HepG2 (cell line): ENCODE data around the gene PIP4K2C. TPM values are rescaled to one million over a fixed set of nuclear protein-coding genes. Genes with fewer than 3 reads are reported as not detected.

Source experiments
- ETV6 ChIP-seq: sonication (generic); formaldehyde crosslinking; conservative IDR thresholded peaks from 2 replicates; pipeline ENCODE4 v1.4.0; 2020; ENCODE audit warnings: missing genetic modification reagents
- HDAC1 ChIP-seq: sonication (generic); formaldehyde crosslinking; IDR thresholded peaks from 2 replicates; pipeline ENCODE4 v1.5.1; 2020; ENCODE audit warnings: mild to moderate bottlenecking, missing genetic modification reagents
- IKZF4 ChIP-seq: sonication (generic); formaldehyde crosslinking; IDR thresholded peaks from 2 replicates; pipeline ENCODE4 v1.5.1; 2020; ENCODE audit warnings: borderline replicate concordance, mild to moderate bottlenecking, low read depth, missing genetic modification reagents; ENCODE audit errors: not compliant biosample characterization
- ISX ChIP-seq: sonication (generic); formaldehyde crosslinking; conservative IDR thresholded peaks from 2 replicates; pipeline ENCODE4 v1.5.0; 2020; ENCODE audit warnings: missing genetic modification reagents
- KDM3A ChIP-seq: IDR thresholded peaks from 2 replicates; pipeline ENCODE4 v1.6.1; 2018; ENCODE audit warnings: low read depth, missing compliant biosample characterization
- KLF6 ChIP-seq: IDR thresholded peaks from 2 replicates; pipeline ENCODE4 v1.8.0; 2016; ENCODE audit warnings: missing biosample characterization, missing genetic modification reagents
- MEIS1 ChIP-seq: sonication (generic); formaldehyde crosslinking; IDR thresholded peaks from 2 replicates; pipeline ENCODE4 v1.9.0; 2021; ENCODE audit warnings: mild to moderate bottlenecking, missing genetic modification reagents, moderate library complexity, borderline replicate concordance
- NFYB ChIP-seq: sonication (generic); formaldehyde crosslinking; IDR thresholded peaks from 2 replicates; pipeline ENCODE4 v1.4.0; 2020; ENCODE audit warnings: missing genetic modification reagents
- REL ChIP-seq: sonication (generic); formaldehyde crosslinking; conservative IDR thresholded peaks from 2 replicates; pipeline ENCODE4 v1.8.0; 2022; ENCODE audit warnings: mild to moderate bottlenecking, missing genetic modification reagents, moderate library complexity
- SATB2 ChIP-seq: sonication (generic); formaldehyde crosslinking; IDR thresholded peaks from 2 replicates; pipeline ENCODE4 v1.5.0; 2020; ENCODE audit warnings: missing genetic modification reagents
- SMARCE1 ChIP-seq: fragments of 450-650 bp; IDR thresholded peaks from 2 replicates; pipeline ENCODE4 v1.6.1; 2017; ENCODE audit warnings: borderline replicate concordance
- SRSF9 ChIP-seq: fragments of 200-400 bp; formaldehyde crosslinking; IDR thresholded peaks from 2 replicates; pipeline ENCODE4 v1.6.1; 2018; ENCODE audit warnings: borderline replicate concordance, mild to moderate bottlenecking, low read depth, low read length; ENCODE audit not compliant: insufficient read depth, poor library complexity, severe bottlenecking
- TCF7 ChIP-seq: sonication (generic); IDR thresholded peaks from 2 replicates; pipeline ENCODE4 v1.6.1; 2016; ENCODE audit warnings: antibody characterized with exemption, low read depth
- YEATS2 ChIP-seq: sonication (generic); formaldehyde crosslinking; IDR thresholded peaks from 2 replicates; pipeline ENCODE4 v1.4.0; 2020; ENCODE audit warnings: missing genetic modification reagents, borderline replicate concordance
- ZNF432 ChIP-seq: sonication (generic); formaldehyde crosslinking; IDR thresholded peaks from 2 replicates; pipeline ENCODE4 v1.5.0; 2020; ENCODE audit warnings: missing genetic modification reagents, mild to moderate bottlenecking, borderline replicate concordance
- polyA plus RNA-seq, 8 experiments: library from polyadenylated mRNA; depleted of rRNA in 3 of 8; stranded (reverse) in 7 of 8; unstranded in 1 of 8; fragments of >200 nt; fragmentation: Illumina TruSeq in 4 of 8; extraction: Trizol in 4 of 8; gene quantifications; 2 replicates each; pipeline versions ENCODE4 v1.2.1 to v1.2.3, GENCODE V29; 2011 to 2016; ENCODE audit warnings: low read depth in 4 of 8, missing spikeins in 1 of 8, mixed read lengths in 1 of 8; ENCODE audit not compliant: insufficient read depth in 1 of 8
- total RNA-seq, 5 experiments: library from RNA; depleted of rRNA; stranded (reverse); fragments of >200 nt; fragmentation: Illumina TruSeq; extraction: Trizol; gene quantifications; 2 replicates each; pipeline ENCODE4 v1.2.3, GENCODE V29; 2016; ENCODE audit warnings: low read depth in 1 of 5
- TF ChIP-seq, protein P1 (sequence below): sonication (generic); formaldehyde crosslinking; IDR thresholded peaks from 2 replicates; pipeline ENCODE4 v1.4.0; 2020; ENCODE audit warnings: missing genetic modification reagents, borderline replicate concordance
- TF ChIP-seq, protein P2 (sequence below): sonication (generic); formaldehyde crosslinking; IDR thresholded peaks from 2 replicates; pipeline ENCODE4 v1.5.0; 2020; ENCODE audit warnings: mild to moderate bottlenecking, missing genetic modification reagents
- TF ChIP-seq, protein P3 (sequence below): sonication (generic); formaldehyde crosslinking; IDR thresholded peaks from 2 replicates; pipeline ENCODE4 v1.5.0; 2020; ENCODE audit warnings: mild to moderate bottlenecking, missing genetic modification reagents, borderline replicate concordance

The PIP4K2C gene
- total and polyA plus RNA-seq, 2 of the 13 experiments (the other 11 are each of a cell fraction or from before 2014, with no cell fraction given): 23.3 to 26.4 TPM

DNA sequence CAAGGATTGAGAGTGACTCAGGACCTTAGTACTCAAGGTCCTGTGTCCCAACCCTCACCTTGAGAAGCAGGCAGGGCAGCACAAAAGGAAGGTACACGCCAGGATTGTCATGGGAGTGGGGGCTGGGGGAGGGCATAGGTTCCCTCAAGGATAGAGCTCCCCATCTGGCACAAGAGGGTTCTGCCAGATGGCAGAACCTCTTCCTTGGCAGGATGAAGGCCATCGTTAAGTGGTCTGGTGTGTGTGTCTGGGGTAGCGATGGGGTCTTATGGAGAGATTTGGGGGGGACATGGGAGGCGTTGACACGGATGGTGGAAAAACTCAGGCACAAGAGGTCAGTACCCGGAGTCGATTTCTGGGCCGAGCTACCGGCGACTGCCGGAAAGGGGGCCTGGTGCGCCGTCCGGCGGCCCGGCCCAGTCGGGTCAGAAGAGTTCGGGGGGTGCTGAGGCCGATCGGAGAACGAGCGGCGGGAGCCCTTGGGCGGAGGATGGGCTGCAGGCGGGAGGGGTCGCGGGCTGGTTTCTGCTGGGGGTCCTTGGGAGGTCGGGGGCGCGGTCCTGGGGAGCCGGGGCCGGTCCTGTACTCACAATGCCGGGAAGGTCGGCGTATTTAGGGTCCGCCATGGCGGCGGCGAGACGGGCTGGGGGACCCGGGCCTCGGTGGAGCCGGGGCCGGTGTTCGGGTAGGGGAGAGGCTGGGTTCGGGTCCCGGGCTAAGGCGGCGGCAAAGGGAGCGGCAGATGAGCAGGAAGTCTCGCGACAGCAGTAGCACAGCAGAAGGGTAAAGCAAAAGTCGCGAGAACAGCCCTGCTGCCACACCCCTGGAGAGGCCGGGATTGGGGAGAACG is 44.3 kb upstream of the PIP4K2C start, which contains the start of gene DCTN2 (continued):
- TF ChIP-seq, protein P1, sequence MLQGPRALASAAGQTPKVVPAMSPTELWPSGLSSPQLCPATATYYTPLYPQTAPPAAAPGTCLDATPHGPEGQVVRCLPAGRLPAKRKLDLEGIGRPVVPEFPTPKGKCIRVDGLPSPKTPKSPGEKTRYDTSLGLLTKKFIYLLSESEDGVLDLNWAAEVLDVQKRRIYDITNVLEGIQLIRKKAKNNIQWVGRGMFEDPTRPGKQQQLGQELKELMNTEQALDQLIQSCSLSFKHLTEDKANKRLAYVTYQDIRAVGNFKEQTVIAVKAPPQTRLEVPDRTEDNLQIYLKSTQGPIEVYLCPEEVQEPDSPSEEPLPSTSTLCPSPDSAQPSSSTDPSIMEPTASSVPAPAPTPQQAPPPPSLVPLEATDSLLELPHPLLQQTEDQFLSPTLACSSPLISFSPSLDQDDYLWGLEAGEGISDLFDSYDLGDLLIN: no peak
- no peak for TF ChIP-seq TCF7
- peak; percentile 81 for TF ChIP-seq YEATS2
- no peak for TF ChIP-seq ISX
- TF ChIP-seq IKZF4 (CRISPR knock-in tag): no peak
- TF ChIP-seq SMARCE1: no peak
- no peak for TF ChIP-seq ZNF432 (CRISPR knock-in tag)
- TF ChIP-seq KLF6 (CRISPR knock-in tag): no peak; the same call in 1 of the 2 replicates
- TF ChIP-seq, protein P2, sequence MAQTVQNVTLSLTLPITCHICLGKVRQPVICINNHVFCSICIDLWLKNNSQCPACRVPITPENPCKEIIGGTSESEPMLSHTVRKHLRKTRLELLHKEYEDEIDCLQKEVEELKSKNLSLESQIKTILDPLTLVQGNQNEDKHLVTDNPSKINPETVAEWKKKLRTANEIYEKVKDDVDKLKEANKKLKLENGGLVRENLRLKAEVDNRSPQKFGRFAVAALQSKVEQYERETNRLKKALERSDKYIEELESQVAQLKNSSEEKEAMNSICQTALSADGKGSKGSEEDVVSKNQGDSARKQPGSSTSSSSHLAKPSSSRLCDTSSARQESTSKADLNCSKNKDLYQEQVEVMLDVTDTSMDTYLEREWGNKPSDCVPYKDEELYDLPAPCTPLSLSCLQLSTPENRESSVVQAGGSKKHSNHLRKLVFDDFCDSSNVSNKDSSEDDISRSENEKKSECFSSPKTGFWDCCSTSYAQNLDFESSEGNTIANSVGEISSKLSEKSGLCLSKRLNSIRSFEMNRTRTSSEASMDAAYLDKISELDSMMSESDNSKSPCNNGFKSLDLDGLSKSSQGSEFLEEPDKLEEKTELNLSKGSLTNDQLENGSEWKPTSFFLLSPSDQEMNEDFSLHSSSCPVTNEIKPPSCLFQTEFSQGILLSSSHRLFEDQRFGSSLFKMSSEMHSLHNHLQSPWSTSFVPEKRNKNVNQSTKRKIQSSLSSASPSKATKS: no peak
- peak; percentile 66 for TF ChIP-seq NFYB (CRISPR knock-in tag)
- TF ChIP-seq MEIS1 (CRISPR knock-in tag): no peak; the same call in 1 of the 2 replicates
- TF ChIP-seq ETV6 (CRISPR knock-in tag): no peak
- TF ChIP-seq REL: no peak
- no peak for TF ChIP-seq KDM3A
- no peak for TF ChIP-seq HDAC1 (CRISPR knock-in tag)
- TF ChIP-seq SRSF9: no peak
- TF ChIP-seq, protein P3, sequence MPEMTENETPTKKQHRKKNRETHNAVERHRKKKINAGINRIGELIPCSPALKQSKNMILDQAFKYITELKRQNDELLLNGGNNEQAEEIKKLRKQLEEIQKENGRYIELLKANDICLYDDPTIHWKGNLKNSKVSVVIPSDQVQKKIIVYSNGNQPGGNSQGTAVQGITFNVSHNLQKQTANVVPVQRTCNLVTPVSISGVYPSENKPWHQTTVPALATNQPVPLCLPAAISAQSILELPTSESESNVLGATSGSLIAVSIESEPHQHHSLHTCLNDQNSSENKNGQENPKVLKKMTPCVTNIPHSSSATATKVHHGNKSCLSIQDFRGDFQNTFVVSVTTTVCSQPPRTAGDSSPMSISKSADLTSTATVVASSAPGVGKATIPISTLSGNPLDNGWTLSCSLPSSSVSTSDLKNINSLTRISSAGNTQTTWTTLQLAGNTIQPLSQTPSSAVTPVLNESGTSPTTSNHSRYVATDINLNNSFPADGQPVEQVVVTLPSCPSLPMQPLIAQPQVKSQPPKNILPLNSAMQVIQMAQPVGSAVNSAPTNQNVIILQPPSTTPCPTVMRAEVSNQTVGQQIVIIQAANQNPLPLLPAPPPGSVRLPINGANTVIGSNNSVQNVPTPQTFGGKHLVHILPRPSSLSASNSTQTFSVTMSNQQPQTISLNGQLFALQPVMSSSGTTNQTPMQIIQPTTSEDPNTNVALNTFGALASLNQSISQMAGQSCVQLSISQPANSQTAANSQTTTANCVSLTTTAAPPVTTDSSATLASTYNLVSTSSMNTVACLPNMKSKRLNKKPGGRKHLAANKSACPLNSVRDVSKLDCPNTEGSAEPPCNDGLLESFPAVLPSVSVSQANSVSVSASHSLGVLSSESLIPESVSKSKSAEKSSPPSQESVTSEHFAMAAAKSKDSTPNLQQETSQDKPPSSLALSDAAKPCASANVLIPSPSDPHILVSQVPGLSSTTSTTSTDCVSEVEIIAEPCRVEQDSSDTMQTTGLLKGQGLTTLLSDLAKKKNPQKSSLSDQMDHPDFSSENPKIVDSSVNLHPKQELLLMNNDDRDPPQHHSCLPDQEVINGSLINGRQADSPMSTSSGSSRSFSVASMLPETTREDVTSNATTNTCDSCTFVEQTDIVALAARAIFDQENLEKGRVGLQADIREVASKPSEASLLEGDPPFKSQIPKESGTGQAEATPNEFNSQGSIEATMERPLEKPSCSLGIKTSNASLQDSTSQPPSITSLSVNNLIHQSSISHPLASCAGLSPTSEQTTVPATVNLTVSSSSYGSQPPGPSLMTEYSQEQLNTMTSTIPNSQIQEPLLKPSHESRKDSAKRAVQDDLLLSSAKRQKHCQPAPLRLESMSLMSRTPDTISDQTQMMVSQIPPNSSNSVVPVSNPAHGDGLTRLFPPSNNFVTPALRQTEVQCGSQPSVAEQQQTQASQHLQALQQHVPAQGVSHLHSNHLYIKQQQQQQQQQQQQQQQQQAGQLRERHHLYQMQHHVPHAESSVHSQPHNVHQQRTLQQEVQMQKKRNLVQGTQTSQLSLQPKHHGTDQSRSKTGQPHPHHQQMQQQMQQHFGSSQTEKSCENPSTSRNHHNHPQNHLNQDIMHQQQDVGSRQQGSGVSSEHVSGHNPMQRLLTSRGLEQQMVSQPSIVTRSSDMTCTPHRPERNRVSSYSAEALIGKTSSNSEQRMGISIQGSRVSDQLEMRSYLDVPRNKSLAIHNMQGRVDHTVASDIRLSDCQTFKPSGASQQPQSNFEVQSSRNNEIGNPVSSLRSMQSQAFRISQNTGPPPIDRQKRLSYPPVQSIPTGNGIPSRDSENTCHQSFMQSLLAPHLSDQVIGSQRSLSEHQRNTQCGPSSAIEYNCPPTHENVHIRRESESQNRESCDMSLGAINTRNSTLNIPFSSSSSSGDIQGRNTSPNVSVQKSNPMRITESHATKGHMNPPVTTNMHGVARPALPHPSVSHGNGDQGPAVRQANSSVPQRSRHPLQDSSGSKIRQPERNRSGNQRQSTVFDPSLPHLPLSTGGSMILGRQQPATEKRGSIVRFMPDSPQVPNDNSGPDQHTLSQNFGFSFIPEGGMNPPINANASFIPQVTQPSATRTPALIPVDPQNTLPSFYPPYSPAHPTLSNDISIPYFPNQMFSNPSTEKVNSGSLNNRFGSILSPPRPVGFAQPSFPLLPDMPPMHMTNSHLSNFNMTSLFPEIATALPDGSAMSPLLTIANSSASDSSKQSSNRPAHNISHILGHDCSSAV: no peak
- TF ChIP-seq SATB2 (CRISPR knock-in tag): no peak
